ENCODE measurements around the gene ANKMY1. TPM values are rescaled to one million over a fixed set of nuclear protein-coding genes. Genes with fewer than 3 reads are reported as not detected.
"Not testable (repeated sequence)": the region's sequence is repeated elsewhere in the genome, so short reads cannot be mapped to it uniquely, and the experiment has no call there.

ANKMY1 gene
- total and polyA plus RNA-seq, 2 experiments from 2014 or later = 9.2 to 11.1 TPM

- no peaks in the 10 kb centered on the region for H3K9me2 ChIP-seq (replicated peaks; ENCODE audit: insufficient read depth)
- no peaks in the 10 kb centered on the region for H4K20me1 ChIP-seq (ENCODE audit: insufficient read depth, poor library complexity, severe bottlenecking)
- no peaks in the 10 kb centered on the region for H3K79me2 ChIP-seq
- H2AFZ ChIP-seq = no peak overlapping the region
- H3K4me2 ChIP-seq = no peak overlapping the region
- no peaks in the 10 kb centered on the region for H3K36me3 ChIP-seq (replicated peaks; ENCODE audit: insufficient read depth, low read depth)
- no peak overlapping the region for H3K27ac ChIP-seq
- DNase-seq (ENCODE audit: low spot score) = no peak
- no peak for TF ChIP-seq CTCF (IDR thresholded peaks at IDR 0.05; ENCODE audit: poor library complexity)
- no peak for TF ChIP-seq EZH2phosphoT487 (IDR thresholded peaks at IDR 0.05; ENCODE audit: low read depth, severe bottlenecking, unreplicated experiment)
- no peak for TF ChIP-seq EZH2 (IDR thresholded peaks at IDR 0.05; ENCODE audit: borderline replicate concordance)
- H3K4me3 ChIP-seq = no peak overlapping the region
- 85% methylated on average over 8 of the region's 8 CpGs for WGBS (ENCODE audit: low lambda C conversion rate, missing lambda C conversion rate)
- no peaks in the 10 kb centered on the region for H3K4me1 ChIP-seq (ENCODE audit: insufficient read depth)
- H3K9me3 ChIP-seq (ENCODE audit: low read depth) = peaks cover 5% of the 10 kb centered on the region
- H3K27me3 ChIP-seq = no peaks in the 10 kb centered on the region
Observed at GRCh38 chr2:240524963-240525718, 32.6 kb downstream of the ANKMY1 start.

- H3K79me2 ChIP-seq = no peaks in the 10 kb centered on the region
- DNase-seq (ENCODE audit: low spot score) = no peak
- peaks cover 5% of the 10 kb centered on the region for H3K9me3 ChIP-seq (ENCODE audit: low read depth)
- H2AFZ ChIP-seq = no peak overlapping the region
- H3K4me2 ChIP-seq = no peak overlapping the region
- no peaks in the 10 kb centered on the region for H3K4me1 ChIP-seq (ENCODE audit: insufficient read depth)
- H3K27me3 ChIP-seq = no peaks in the 10 kb centered on the region
- H3K36me3 ChIP-seq (replicated peaks; ENCODE audit: insufficient read depth, low read depth) = no peaks in the 10 kb centered on the region
- 98% methylated on average over 32 of the region's 32 CpGs for WGBS (ENCODE audit: low lambda C conversion rate, missing lambda C conversion rate)
- H4K20me1 ChIP-seq (ENCODE audit: insufficient read depth, poor library complexity, severe bottlenecking) = no peaks in the 10 kb centered on the region
- no peak overlapping the region for H3K27ac ChIP-seq
- H3K4me3 ChIP-seq = no peak overlapping the region
- TF ChIP-seq EZH2phosphoT487 (IDR thresholded peaks at IDR 0.05; ENCODE audit: low read depth, severe bottlenecking, unreplicated experiment) (no peak), CTCF (IDR thresholded peaks at IDR 0.05; ENCODE audit: poor library complexity) (no peak), EZH2 (IDR thresholded peaks at IDR 0.05; ENCODE audit: borderline replicate concordance) (no peak)
- H3K9me2 ChIP-seq (replicated peaks; ENCODE audit: insufficient read depth) = no peaks in the 10 kb centered on the region
Observed at GRCh38 chr2:240523451-240524281, 34.1 kb downstream of the ANKMY1 start.

- Histone ChIP-seq H3K9me2 (replicated peaks; ENCODE audit: insufficient read depth) (no peaks in the 10 kb centered on the region), H3K4me2 (no peak overlapping the region), H3K79me2 (no peaks in the 10 kb centered on the region), H2AFZ (no peak overlapping the region), H3K36me3 (replicated peaks; ENCODE audit: insufficient read depth, low read depth) (no peaks in the 10 kb centered on the region), H3K4me3 (no peak overlapping the region), H3K27me3 (no peaks in the 10 kb centered on the region), H3K9me3 (ENCODE audit: low read depth) (peaks cover 5% of the 10 kb centered on the region), H4K20me1 (ENCODE audit: insufficient read depth, poor library complexity, severe bottlenecking) (no peaks in the 10 kb centered on the region), H3K4me1 (ENCODE audit: insufficient read depth) (no peaks in the 10 kb centered on the region), H3K27ac (no peak overlapping the region)
- DNase-seq (ENCODE audit: low spot score) = no peak
- WGBS (ENCODE audit: low lambda C conversion rate, missing lambda C conversion rate) = 98% methylated on average over 12 of the region's 12 CpGs
- TF ChIP-seq EZH2 (IDR thresholded peaks at IDR 0.05; ENCODE audit: borderline replicate concordance) (no peak), EZH2phosphoT487 (IDR thresholded peaks at IDR 0.05; ENCODE audit: low read depth, severe bottlenecking, unreplicated experiment) (no peak), CTCF (IDR thresholded peaks at IDR 0.05; ENCODE audit: poor library complexity) (no peak)
Observed at GRCh38 chr2:240522406-240522805, 35.4 kb downstream of the ANKMY1 start.

- DNase-seq (ENCODE audit: low spot score); H3K27me3 ChIP-seq; H3K9me3 ChIP-seq (ENCODE audit: low read depth); H4K20me1 ChIP-seq (ENCODE audit: insufficient read depth, poor library complexity, severe bottlenecking); H3K4me2 ChIP-seq; H3K27ac ChIP-seq; H3K9me2 ChIP-seq (replicated peaks; ENCODE audit: insufficient read depth); H3K79me2 ChIP-seq; H3K4me1 ChIP-seq (ENCODE audit: insufficient read depth); H2AFZ ChIP-seq; H3K36me3 ChIP-seq (replicated peaks; ENCODE audit: insufficient read depth, low read depth); H3K4me3 ChIP-seq: not testable (repeated sequence)
- WGBS (ENCODE audit: low lambda C conversion rate, missing lambda C conversion rate) = 94% methylated on average over 5 of the region's 5 CpGs
Observed at GRCh38 chr2:240521885-240522284, 35.9 kb downstream of the ANKMY1 start.

All from hepatocyte (in vitro differentiated cells).